Activated naive CD4-positive, alpha-beta T cell treated with anti-CD3 and anti-CD28 coated beads, Interleukin-2, amount 10 ng/mL, durations not matched to agents 7 days and 5 days (primary cell): ENCODE data around the gene FKBP8.

Experiments
- CTCF ChIA-PET: fragments of 350-600 bp; sonication (Branson Sonifier 250); formaldehyde crosslinking; loops from one replicate; lab custom pipeline; 2021; ENCODE audit warnings: antibody characterized with exemption; lab: Charles Lee
- DNase-seq: peaks from one replicate; pipeline ENCODE4 v3.0.0-alpha.2; 2020
- H3K27ac Mint-ChIP-seq: one replicate; pipeline ENCODE4 v1.8.0; 2021; ENCODE audit warnings: mild to moderate bottlenecking, moderate library complexity, mixed read lengths
- H3K27me3 Mint-ChIP-seq: one replicate; pipeline ENCODE4 v1.8.0; 2021; ENCODE audit warnings: mild to moderate bottlenecking, mixed read lengths
- H3K36me3 Mint-ChIP-seq: one replicate; pipeline ENCODE4 v1.8.0; 2021; ENCODE audit warnings: mixed read lengths
- H3K4me1 Mint-ChIP-seq: one replicate; pipeline ENCODE4 v1.8.0; 2021; ENCODE audit warnings: mixed read lengths
- H3K4me3 Mint-ChIP-seq: one replicate; pipeline ENCODE4 v1.8.0; 2021; ENCODE audit warnings: mild to moderate bottlenecking, moderate library complexity, mixed read lengths
- H3K9me3 Mint-ChIP-seq: one replicate; pipeline ENCODE4 v1.8.0; 2021; ENCODE audit warnings: mixed read lengths

Gene FKBP8

DNA sequence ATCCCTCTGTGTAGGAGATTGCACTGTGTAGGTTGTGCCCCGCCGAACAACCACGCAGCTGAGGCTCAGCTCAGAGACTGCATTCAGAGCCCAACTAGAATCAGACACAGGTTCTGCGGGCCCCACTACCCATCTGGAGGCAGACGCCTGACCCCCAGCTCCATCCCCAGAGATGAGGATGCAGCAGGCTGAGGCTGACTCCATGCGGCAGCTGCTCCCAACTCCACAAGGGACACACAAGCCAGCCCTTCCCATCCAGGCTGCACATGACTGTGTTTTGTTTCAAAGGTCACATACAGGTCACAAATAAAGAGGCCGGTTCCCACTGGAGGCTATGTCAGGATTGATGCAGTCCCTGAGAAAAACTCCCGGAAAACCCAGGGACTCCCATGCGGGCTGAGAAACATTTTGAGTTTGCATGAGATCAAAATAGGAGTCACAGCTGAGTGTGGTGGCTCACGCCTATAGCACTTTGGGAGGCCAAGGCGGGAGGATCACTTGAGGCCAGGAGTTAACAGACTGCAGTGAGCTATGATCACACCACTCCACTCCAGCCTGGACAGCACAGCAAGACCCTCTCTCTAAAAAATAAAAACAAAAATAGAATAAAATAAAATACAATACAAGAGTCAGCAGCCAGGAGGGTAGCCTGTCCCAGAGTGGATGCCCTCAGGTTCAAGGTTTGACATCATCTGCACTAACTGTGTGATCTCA, 35.5 kb downstream of the FKBP8 start:
- H3K27ac Mint-ChIP-seq, result peak overlapping the region; percentile 71
- DNase-seq, result no peak
- H3K27me3 Mint-ChIP-seq, result no peaks in the 10 kb centered on the region
- CTCF ChIA-PET, result interaction anchor here (1.7 to 3.0 kb wide), 4 partner anchors 8 to 81 kb away, joined by 7 to 20 read pairs (median 10); partner anchors contain the start of genes ELL and REX1BD
- H3K4me3 Mint-ChIP-seq, result no peak overlapping the region
- H3K36me3 Mint-ChIP-seq, result peaks cover 2% of the 10 kb centered on the region
- no peaks in the 10 kb centered on the region for H3K9me3 Mint-ChIP-seq
- peaks cover 50% of the 10 kb centered on the region for H3K4me1 Mint-ChIP-seq

DNA sequence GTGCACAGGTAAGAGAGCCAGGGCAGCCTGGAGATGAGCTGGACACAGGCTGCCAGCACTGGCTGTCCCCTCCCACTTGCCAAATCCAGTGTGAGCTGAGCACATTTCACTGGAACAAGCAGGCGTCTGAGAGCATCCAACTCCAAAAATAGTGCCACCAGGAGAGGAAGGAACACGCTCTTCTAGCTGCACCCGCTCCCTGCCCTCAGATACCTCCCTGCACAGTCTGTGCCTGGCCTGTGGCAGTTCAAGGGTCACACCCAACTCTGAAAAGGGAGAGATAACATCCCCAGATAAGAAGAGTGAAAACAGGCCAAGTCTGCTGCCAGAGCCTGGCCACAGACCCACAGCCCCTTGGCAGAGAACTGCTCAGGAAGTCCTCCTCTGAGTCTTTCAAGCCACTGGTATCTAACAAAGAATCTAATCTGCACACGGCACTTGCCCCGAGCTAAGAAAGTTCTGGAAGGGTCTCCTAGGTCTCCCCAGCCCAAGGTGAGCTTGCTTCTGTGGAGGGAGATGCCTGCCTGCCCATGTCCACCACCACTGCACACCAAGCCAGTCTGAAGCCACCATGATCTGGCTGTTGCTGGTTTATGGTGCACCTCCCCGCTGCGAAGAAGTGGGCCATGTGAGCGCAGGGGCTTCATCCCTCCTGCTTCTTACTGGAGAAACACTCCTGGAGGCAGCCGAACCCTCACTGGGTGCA, 36.2 kb downstream of the FKBP8 start:
- DNase-seq, result peak; percentile 57
- Mint-ChIP-seq H3K9me3 (no peaks in the 10 kb centered on the region), H3K36me3 (peaks cover 2% of the 10 kb centered on the region), H3K27me3 (no peaks in the 10 kb centered on the region), H3K4me3 (peak overlapping the region; percentile 1), H3K4me1 (peaks cover 50% of the 10 kb centered on the region), H3K27ac (peak overlapping the region; percentile 71)
- CTCF ChIA-PET, result interaction anchor here (0.7 to 3.0 kb wide), 4 partner anchors 9 to 82 kb away, joined by 3 to 20 read pairs (median 7); partner anchors contain the start of genes ELL and REX1BD

DNA sequence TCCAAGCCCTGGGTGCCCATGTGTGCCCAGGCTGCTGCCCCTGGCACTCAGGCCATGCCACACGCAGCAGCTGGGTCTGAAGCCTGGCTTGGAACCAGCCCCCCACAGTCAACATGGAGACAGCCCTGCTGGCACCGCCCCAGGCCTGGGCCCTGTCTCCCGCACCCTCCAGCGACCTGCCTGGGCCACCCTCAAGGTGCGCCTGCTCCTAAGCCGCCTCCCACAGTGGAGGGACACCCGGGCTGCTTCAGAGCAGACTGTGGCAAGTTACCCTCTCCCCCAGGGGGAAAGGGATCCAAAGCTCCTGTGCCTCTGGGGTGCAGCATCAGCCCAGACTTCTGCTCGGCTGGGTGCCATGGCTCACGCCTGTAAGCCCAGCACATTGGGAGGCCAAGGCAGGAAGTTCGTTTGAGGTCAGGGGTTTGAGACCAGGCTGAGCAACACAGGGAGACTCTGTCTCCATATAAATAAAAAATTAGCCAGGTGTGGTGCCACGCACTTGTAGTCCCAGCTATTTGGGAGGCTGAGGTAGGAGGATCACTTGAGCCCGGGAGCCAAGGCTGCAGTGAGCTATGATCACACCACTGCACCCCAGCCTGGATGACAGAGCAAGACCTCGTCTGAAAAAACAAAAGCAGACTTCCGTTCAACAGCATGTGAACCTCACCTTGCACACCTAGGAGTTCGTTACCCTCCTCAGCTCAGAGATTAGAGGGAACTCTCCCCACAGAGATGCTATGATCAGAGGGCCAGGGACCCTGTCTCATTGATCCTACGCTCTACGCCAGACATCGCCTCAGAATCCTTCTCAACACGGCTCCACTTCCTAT, 37.1 kb downstream of the FKBP8 start:
- no peak for DNase-seq
- peaks cover 2% of the 10 kb centered on the region for H3K36me3 Mint-ChIP-seq
- no peak overlapping the region for H3K4me3 Mint-ChIP-seq
- CTCF ChIA-PET, result interaction anchor here (0.7 to 3.0 kb wide), 4 partner anchors 10 to 83 kb away, joined by 3 to 20 read pairs (median 7); partner anchors contain the start of genes ELL and REX1BD
- no peaks in the 10 kb centered on the region for H3K9me3 Mint-ChIP-seq
- peak overlapping the region; percentile 71 for H3K27ac Mint-ChIP-seq
- peaks cover 54% of the 10 kb centered on the region for H3K4me1 Mint-ChIP-seq
- H3K27me3 Mint-ChIP-seq, result no peaks in the 10 kb centered on the region

DNA sequence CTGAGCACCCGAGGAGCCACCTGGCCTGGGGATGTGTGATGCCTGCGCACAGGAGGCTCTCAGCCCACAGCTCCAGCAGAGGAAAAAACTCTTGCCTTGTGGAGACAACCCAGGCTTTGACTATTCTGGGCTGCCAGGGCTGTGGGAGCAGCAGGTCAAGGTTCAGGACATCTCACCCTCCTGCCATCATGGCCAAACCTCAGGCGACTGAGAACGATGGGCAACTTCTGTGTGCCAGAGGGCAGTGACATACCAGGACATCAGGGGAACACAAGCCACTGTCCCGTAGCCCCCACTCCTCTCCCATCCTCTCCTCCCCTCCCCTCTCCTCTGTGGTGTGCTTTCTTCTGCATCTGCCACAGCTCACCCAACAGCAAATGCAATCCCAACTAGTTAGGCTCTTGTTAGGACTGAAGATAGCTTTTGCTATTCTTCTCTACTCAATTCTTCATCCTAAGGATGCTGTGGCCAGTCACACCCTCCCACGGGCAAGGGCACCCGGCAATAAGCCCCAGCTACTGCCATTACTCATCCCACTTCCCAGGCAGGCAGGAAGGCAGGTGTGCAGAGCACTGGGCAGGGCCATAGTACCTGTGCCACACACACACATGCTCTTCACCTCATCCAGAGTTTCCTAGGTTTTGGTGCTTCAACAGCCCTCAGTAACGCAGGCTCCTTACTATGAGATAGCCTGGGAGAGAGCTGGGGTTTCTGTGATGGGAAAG, 38.3 kb downstream of the FKBP8 start:
- Mint-ChIP-seq H3K36me3 (peaks cover 2% of the 10 kb centered on the region), H3K27ac (peak overlapping the region; percentile 64), H3K4me3 (no peak overlapping the region), H3K4me1 (peaks cover 67% of the 10 kb centered on the region), H3K27me3 (no peaks in the 10 kb centered on the region), H3K9me3 (no peaks in the 10 kb centered on the region)
- CTCF ChIA-PET, result interaction anchor here (1.3 to 3.0 kb wide), 4 partner anchors 9 to 54 kb away, joined by 3 to 20 read pairs (median 7); partner anchors contain the start of gene ELL
- no peak for DNase-seq

- CTCF ChIA-PET, result interaction anchor here (1.3 to 2.5 kb wide), 4 partner anchors 8 to 53 kb away, joined by 3 to 10 read pairs (median 4); partner anchors contain the start of gene ELL
- H3K4me1 Mint-ChIP-seq, result peaks cover 75% of the 10 kb centered on the region
- DNase-seq, result no peak
- H3K27ac Mint-ChIP-seq, result no peak overlapping the region
- H3K36me3 Mint-ChIP-seq, result peaks cover 2% of the 10 kb centered on the region
- H3K9me3 Mint-ChIP-seq, result no peaks in the 10 kb centered on the region
- H3K4me3 Mint-ChIP-seq, result no peak overlapping the region
- no peaks in the 10 kb centered on the region for H3K27me3 Mint-ChIP-seq
Observed at GRCh38 chr19:18503971-18504885, 39.1 kb downstream of the FKBP8 start.

GRCh38 chr19:18503337-18503970, 39.9 kb downstream of the FKBP8 start:
- no peak overlapping the region for H3K27ac Mint-ChIP-seq
- H3K4me3 Mint-ChIP-seq, result no peak overlapping the region
- H3K27me3 Mint-ChIP-seq, result no peaks in the 10 kb centered on the region
- H3K4me1 Mint-ChIP-seq, result peaks cover 76% of the 10 kb centered on the region
- H3K9me3 Mint-ChIP-seq, result no peaks in the 10 kb centered on the region
- DNase-seq, result no peak
- H3K36me3 Mint-ChIP-seq, result peaks cover 2% of the 10 kb centered on the region
- CTCF ChIA-PET, result interaction anchor here (1.7 to 2.5 kb wide), 2 partner anchors 18 to 39 kb away, joined by 4 to 10 read pairs; partner anchors contain the start of gene ELL

GRCh38 chr19:18502638-18503294, 40.6 kb downstream of the FKBP8 start:
- H3K27me3 Mint-ChIP-seq, result no peaks in the 10 kb centered on the region
- no peaks in the 10 kb centered on the region for H3K9me3 Mint-ChIP-seq
- peaks cover 2% of the 10 kb centered on the region for H3K36me3 Mint-ChIP-seq
- no peak for DNase-seq
- CTCF ChIA-PET, result interaction anchor here (1.7 to 2.5 kb wide), 2 partner anchors 18 to 38 kb away, joined by 4 to 10 read pairs; partner anchors contain the start of gene ELL
- H3K4me1 Mint-ChIP-seq, result peaks cover 78% of the 10 kb centered on the region
- no peak overlapping the region for H3K4me3 Mint-ChIP-seq
- H3K27ac Mint-ChIP-seq, result no peak overlapping the region

- CTCF ChIA-PET, result no interaction called here
- H3K27me3 Mint-ChIP-seq, result no peaks in the 10 kb centered on the region
- peaks cover 2% of the 10 kb centered on the region for H3K36me3 Mint-ChIP-seq
- no peaks in the 10 kb centered on the region for H3K9me3 Mint-ChIP-seq
- no peak overlapping the region for H3K4me3 Mint-ChIP-seq
- no peak for DNase-seq
- peaks cover 74% of the 10 kb centered on the region for H3K4me1 Mint-ChIP-seq
- no peak overlapping the region for H3K27ac Mint-ChIP-seq
Observed at GRCh38 chr19:18502246-18502637, 41.1 kb downstream of the FKBP8 start.

GRCh38 chr19:18501832-18502231, 41.5 kb downstream of the FKBP8 start:
- Mint-ChIP-seq H3K27ac (no peak overlapping the region), H3K36me3 (peaks cover 2% of the 10 kb centered on the region), H3K4me3 (no peak overlapping the region), H3K27me3 (no peaks in the 10 kb centered on the region), H3K4me1 (peaks cover 74% of the 10 kb centered on the region), H3K9me3 (no peaks in the 10 kb centered on the region)
- CTCF ChIA-PET, result no interaction called here
- DNase-seq, result no peak

DNA sequence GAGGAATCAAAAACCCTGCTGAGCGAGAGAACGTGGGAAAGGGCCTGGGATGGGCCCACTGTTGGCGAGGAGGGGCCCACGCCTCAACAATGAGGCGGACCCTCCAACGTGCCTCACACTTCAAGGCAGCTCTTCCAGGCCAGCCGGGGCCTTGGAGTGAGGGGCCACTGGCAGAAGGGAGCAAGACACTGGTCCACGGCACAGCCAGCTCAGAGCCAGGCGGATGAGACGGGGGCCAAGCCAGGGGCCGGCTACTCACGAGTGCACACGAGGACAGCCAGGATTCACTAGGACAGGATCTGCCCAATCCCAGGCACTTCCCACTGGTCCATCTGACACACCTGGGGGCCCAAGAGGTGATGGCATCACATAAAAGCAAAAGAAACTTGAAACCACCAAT, 42.0 kb downstream of the FKBP8 start:
- peaks cover 74% of the 10 kb centered on the region for H3K4me1 Mint-ChIP-seq
- H3K27me3 Mint-ChIP-seq, result no peaks in the 10 kb centered on the region
- H3K27ac Mint-ChIP-seq, result no peak overlapping the region
- no peak for DNase-seq
- CTCF ChIA-PET, result interaction anchor here (1.4 kb wide), 1 partner anchor 19 kb away, joined by 3 read pairs; no protein-coding TSS in a partner anchor
- H3K4me3 Mint-ChIP-seq, result no peak overlapping the region
- H3K9me3 Mint-ChIP-seq, result no peaks in the 10 kb centered on the region
- H3K36me3 Mint-ChIP-seq, result peaks cover 2% of the 10 kb centered on the region

GRCh38 chr19:18500799-18501198, 42.6 kb downstream of the FKBP8 start:
- Mint-ChIP-seq H3K27me3 (no peaks in the 10 kb centered on the region), H3K4me3 (no peak overlapping the region), H3K9me3 (no peaks in the 10 kb centered on the region), H3K36me3 (peaks cover 2% of the 10 kb centered on the region), H3K27ac (no peak overlapping the region), H3K4me1 (peaks cover 74% of the 10 kb centered on the region)
- CTCF ChIA-PET, result interaction anchor here (1.4 kb wide), 1 partner anchor 19 kb away, joined by 3 read pairs; no protein-coding TSS in a partner anchor
- no peak for DNase-seq
